GM19099 (cell line): ENCODE measurements around the gene BCKDHA.
A peak's percentile ranks its signal among the peaks of the same experiment; 100 is the strongest.

Experiments used
- POLR2A ChIP-seq: IDR thresholded peaks from 3 replicates; pipeline ENCODE4 v1.6.1; 2011; ENCODE audit warnings: low read depth; ENCODE audit not compliant: insufficient read length; ENCODE audit errors: extremely low read depth

Gene BCKDHA

GRCh38 chr19:41362143-41362847 is 35.3 kb upstream of the BCKDHA start:
- TF ChIP-seq POLR2A: no peak

GRCh38 chr19:41363371-41363752 is 34.3 kb upstream of the BCKDHA start:
- no peak for TF ChIP-seq POLR2A

DNA sequence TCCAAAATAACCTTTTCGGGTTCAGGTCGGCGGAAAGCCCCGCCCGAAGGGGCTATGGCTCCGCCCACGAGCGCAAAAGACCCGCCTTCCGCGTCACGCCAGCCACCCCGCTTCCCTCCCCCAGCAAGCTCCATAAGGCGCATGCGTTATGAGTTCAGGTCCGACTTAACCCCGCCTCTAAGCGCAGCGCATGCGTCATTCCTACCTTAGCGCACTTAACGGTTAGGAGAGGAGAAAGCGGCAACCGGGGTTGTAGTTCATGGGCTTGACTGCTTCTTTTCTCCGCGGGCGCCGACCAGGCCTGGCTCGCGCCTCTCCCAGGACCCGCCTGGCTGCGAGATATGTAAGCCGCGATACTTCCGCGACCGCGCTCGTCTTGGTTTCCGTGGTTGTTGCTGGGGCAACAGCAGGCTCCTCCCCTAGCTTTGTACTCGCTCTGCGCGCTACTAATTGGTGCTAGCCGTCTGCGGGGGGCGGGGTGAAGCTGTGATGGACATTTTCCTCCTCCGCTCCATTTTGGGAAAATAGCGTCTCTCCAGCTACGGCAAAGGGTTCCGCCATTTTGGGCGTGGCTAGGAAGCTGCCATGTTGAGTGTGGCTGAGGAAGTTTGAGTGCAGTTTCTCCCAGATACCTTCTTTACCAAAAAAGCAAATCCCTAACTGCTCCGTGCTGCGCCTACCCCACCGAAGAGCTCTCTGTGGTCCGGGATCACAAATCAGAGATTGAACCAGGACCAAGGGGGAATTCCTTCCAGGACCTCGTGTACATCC is 33.7 kb upstream of the BCKDHA start, which contains the start of gene B9D2:
B9D2 (minus strand) TSS at position 397 of the 771 bp plus-strand sequence. CDS start 630 bp downstream, outside the sequence.
- TF ChIP-seq POLR2A: peak; percentile 83

GRCh38 chr19:41364524-41365391 is 32.9 kb upstream of the BCKDHA start:
- TF ChIP-seq POLR2A: no peak

DNA sequence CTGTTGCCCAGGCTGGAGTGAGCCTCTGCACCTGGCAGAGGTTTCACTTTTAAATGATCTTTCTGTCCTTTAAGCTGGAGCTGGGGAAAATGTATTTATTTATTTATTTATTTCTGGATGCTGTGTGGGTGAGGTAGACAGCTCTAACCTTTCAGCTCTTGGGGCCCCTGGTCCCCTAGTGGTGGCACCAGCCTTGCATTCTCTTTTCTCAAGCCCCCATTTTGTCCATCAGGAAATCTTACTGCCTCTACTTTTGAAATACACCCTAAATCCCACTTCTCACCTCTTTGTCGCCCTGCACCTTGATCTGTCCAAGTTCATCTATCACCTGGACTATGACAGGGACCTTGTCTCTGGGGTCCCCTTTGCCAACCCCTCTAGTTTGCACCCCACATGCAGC is 31.5 kb upstream of the BCKDHA start:
- TF ChIP-seq POLR2A: no peak

DNA sequence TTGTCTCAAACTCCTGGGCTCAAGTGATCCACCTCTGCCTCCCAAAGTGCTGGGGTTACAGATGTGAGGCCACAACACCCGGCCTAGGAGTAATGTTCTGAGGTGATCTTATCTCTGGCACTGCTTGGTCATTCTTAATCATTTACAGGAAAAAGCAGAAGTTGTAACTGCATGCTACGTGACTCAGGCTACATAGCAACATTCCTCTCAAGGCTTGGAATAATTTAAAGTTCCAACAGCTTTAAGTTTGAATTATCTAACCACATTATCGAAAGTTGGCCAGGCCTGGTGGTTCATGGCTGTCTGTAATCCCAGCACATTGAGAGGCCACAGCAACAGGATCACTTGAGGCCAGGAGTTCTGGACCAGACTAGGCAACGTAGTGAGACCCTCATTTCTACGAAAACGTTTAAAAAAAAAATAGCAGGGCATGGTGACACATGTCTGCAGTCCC is 29.7 kb upstream of the BCKDHA start:
- TF ChIP-seq POLR2A: peak; percentile 34

- no peak for TF ChIP-seq POLR2A
Measured at GRCh38 chr19:41369769-41370168, 27.8 kb upstream of the BCKDHA start.

GRCh38 chr19:41371541-41371940 is 26.1 kb upstream of the BCKDHA start:
- TF ChIP-seq POLR2A: no peak

DNA sequence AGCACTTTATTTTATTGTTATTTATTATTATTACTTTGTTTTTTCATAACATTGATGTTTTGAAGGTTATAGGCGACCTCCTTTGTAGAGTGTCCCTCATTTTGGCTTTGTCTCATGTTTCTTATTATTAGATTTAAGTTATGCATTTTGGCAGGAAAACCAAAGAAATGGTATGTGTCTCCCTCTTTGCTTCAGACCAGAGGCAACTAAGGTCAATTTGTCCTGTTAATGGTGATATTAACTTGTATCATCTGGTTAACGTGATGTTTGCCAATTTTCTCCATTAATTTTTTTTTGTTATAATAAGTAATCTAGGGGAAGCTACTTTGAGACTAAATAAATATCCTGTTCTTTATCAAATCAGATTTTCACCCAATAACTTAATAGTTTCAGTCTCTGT is 25.1 kb upstream of the BCKDHA start:
- no peak for TF ChIP-seq POLR2A

GRCh38 chr19:41373993-41374392 is 23.6 kb upstream of the BCKDHA start:
- TF ChIP-seq POLR2A: no peak

DNA sequence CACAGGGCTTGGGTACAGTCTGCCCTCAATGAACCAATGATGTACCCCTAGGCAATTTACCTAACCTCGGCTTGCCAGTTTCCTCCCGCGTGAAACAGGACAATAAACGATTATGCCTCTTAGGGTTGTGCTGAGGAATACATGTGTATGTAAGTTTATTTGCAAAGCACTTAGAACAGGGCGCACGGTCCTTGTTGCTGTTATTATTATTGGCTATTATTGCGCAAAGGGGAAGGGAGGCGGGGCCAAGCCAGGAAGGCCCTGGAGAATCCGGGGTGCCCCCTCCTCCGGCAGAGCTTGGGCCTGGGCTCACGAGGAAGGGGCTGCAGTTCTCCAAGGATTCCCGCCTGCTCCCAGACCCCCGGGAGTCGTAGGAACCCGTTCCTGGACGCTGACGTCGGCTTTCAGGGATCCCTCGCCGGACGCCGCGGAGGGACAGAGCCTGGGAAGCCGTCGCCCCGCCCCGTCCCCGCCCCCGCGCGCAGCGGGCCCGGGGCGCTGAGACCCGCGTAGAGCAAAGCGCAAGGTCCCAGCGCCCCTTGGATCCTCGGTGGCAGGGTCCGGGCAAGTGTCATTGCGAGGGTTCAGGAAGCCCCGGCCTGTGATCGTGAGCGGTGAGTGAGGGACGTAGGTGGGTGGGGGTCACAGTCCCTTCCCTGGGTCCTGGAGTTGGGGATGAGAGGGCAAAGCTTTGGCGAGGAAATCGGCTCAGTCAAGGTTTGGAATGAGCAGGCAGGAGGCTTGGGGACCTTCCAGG is 21.2 kb upstream of the BCKDHA start, which contains the start of gene TMEM91:
TMEM91 (plus strand) TSS at position 293 of the 757 bp plus-strand sequence. CDS start 1,777 bp downstream, outside the sequence.
- TF ChIP-seq POLR2A: no peak

GRCh38 chr19:41376998-41377365 is 20.6 kb upstream of the BCKDHA start:
- TF ChIP-seq POLR2A: no peak

GRCh38 chr19:41377977-41378709 is 19.5 kb upstream of the BCKDHA start:
- TF ChIP-seq POLR2A: no peak

DNA sequence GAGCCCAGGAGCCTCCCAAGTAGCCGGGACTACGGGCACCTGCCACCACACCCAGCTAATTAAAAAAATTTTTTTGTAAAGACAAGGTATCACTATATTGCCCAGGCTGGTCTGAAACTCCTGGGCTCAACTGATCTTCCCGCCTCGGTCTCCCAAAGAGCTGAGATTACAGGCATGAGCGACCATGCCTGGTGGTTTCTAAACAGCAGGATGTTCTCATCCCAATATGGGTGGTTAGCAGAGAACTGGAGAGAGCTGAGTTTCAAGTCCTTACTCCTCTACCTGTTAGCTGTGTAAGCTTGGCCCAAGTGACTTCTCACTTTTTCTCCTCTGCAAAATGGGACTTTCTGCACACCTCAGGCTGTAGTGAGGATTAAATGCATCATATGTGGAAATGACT is 13.3 kb upstream of the BCKDHA start:
- TF ChIP-seq POLR2A: no peak

DNA sequence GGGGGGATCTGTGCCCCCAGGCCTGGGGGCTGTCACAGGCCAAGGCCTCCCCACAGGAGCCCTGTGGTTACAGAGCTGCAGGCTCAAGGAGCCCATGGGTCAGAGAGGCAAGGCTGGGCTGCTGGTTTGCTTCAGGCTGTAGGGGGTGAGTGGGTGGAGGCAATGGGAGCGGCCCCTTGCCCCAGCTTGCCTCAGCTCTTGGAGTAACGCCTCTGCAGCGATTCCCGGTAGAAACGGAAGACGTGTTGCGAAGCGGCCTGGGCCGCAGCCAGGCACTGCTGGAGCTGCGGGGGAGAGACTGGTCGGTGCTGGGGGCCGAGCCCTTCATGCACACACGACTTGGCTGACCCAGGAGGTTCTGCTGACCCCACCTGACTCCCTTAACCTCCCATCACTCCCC is 11.2 kb upstream of the BCKDHA start:
- TF ChIP-seq POLR2A: no peak
